Colon (tissue), 2 donors: ENCODE data around the gene CAMK2N2.

ENCODE experiments used
- FAIRE-seq: peaks from 2 replicates; lab custom pipeline; 2012; peaks lifted over from hg19 to GRCh38; lab: Jason Lieb, UNC
- donor health status: control.
- donor health status: control.

Gene CAMK2N2

DNA sequence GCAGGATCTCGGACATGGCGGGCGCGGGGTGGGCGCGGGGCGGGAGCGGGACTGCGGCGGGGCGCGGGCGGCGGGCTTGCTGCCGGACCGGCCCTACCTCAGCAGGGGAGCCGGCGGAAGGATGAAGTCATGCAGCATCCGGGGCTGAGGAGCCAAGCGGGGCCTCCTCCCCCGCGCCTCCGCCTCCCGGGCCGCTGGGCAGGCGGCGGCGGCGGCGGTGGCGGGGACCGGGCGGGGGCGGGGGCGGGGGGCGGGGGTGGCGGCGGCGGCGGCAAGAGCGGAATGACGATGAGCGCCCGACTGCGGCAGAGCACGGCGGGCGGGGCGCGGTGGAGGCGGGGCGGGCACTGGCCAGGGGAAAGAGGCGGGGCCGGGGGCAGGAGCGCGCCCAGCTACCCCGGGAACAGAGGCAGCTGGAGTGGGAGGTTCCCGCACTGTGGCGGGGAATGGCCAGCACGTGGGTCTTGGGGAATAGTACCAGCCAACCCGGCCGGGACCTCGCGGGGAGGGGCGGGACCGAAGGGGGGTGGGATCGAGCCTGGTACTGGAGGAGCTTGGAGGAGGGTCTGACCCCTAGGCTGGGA is at the start of gene CAMK2N2:
Gene CAMK2N2 (minus strand): TSS at position 284 of the 584 bp plus-strand sequence. CDS start 268 bp downstream, at position 16.
- no peak for FAIRE-seq

- FAIRE-seq, result no peak
Measured at GRCh38 chr3:184308744-184309143, 47.4 kb upstream of the CAMK2N2 start.

DNA sequence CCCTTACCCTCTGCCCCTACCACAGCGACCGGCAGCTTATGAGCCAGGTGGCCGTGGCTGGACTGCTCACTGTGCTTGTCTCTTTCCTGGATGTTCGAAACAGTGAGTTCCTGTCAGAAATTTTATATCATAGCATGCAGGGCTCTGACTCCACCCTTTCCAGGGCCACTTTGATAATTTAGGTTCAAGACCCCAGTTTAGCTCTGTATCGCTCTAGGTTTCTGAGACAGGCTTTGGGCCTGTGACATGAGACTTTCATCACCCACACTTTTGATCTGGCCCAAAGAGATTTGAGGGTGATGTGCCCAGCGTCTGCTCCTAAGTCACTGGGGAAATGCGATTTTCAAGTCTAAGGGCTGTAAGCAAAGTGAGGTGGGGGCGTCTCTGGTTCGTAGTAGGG is 46.6 kb upstream of the CAMK2N2 start:
- FAIRE-seq, result no peak

DNA sequence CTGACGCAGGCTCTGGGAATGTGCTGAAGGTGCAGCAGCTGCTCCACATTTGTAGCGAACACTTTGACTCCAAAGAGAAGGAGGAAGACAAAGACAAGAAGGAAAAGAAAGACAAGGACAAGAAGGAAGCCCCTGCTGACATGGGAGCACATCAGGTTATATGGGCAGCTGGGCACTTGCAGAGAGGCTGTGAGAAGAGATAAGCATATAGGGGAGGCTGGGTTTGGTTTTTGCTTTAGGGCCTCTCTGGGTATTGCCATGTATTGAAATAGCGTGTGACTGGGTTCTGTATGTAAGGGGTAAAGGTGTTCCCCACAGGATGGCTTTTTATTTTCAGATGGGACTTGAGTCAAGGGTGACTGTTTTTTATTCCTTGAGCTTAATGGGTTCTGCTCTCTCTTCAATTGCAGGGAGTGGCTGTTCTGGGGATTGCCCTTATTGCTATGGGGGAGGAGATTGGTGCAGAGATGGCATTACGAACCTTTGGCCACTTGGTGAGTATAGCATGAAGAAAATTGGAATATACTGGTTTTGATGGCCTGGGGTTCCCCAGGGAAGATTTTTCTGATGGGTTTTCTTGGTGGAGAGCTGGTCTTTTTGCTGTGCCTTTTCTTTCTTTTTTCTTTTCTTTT is 45.1 kb upstream of the CAMK2N2 start:
- FAIRE-seq, result no peak

- no peak for FAIRE-seq
Measured at GRCh38 chr3:184305577-184305976, 44.2 kb upstream of the CAMK2N2 start.

- no peak for FAIRE-seq
Measured at GRCh38 chr3:184300378-184300720, 39.0 kb upstream of the CAMK2N2 start.

GRCh38 chr3:184299488-184300377 is 38.4 kb upstream of the CAMK2N2 start:
- FAIRE-seq, result no peak

- no peak for FAIRE-seq
Measured at GRCh38 chr3:184298759-184299487, 37.6 kb upstream of the CAMK2N2 start, which contains the start of gene PSMD2. Gene PSMD2, plus strand, starts transcription at chr3:184299241. Its CDS starts 26 bp downstream, at chr3:184299267.

DNA sequence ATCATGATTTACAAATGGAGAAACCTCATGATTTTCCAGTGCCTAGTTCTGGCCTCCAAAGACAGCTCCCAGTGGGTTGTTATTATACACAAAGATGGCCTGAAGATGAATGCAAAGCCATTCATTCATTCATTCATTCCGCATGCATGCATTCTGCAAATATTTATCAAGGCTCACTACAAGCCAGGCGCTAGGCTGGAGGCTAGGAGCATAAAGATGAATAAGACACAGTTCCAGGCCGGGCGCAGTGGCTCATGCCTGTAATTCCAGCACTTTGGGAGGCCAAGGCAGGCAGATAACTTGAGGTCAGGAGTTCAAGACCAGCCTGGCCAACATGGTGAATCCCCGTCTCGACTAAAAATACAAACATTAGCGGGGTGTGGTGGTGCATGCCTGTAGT is 35.3 kb upstream of the CAMK2N2 start:
- no peak for FAIRE-seq

DNA sequence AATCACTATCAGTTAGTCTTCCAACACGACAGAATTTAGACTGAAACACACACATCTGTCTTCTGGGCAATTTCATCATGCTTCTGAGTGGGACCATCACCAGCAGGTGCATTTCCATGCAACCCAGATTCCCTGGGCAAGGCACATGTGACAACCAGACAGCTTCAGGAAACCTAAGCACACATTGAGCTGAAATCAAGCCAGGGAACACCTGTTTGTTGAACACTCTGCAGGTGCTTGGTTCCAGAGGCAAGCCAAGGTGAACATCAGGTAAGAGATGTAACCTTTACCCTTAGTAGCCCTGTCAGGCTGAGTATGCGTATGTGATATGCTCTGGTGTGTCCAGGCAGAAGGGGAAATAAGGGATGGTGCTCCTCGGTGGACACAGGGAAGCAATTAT is 34.4 kb upstream of the CAMK2N2 start:
- no peak for FAIRE-seq

- FAIRE-seq, result no peak
Measured at GRCh38 chr3:184291738-184292445, 30.5 kb upstream of the CAMK2N2 start.

- FAIRE-seq, result no peak
Measured at GRCh38 chr3:184291044-184291737, 29.8 kb upstream of the CAMK2N2 start.

GRCh38 chr3:184290331-184290730 is 29.0 kb upstream of the CAMK2N2 start:
- FAIRE-seq, result no peak

DNA sequence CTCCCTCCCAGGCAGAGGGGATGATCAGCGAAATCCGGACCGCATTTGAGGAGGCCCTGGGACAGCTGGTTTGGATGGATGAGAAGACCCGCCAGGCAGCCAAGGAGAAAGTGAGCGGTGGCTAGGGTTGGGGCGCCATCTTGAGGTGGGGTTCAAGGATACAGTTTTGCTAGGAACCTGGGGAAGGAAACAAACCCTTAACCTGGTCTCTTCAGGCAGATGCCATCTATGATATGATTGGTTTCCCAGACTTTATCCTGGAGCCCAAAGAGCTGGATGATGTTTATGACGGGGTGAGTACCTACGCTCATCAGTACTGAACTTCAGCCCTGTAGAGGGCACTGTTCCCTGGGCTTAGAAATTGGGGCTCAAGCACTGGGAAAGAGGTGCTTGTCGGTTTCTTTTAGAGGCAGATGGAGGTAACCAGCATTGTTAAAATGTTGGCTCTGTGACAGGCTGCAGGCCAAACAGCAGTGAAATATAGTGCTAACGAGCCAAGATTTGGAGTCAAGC is 28.1 kb upstream of the CAMK2N2 start:
- FAIRE-seq, result no peak

GRCh38 chr3:184284696-184285095 is 23.3 kb upstream of the CAMK2N2 start:
- no peak for FAIRE-seq

- no peak for FAIRE-seq
Measured at GRCh38 chr3:184283681-184284080, 22.3 kb upstream of the CAMK2N2 start.

DNA sequence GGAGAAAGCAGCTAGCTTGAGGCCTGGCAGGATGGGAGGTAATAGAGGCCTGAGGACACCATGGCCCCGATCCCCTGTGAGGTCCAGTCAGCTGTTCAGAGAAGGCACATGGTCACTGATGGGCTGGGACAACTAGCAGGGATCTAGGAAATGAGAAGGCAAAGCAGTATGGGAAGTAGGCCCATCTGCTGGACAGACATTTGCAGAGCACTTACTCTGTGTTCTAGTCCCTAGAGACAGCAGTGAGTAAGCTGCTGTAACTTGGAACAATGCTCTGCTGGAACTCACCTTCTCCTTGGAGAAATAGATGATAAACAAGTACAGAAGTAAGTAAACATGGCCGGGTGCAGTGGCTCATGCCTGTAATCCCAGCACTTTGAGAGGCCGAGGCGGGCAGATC is 21.6 kb upstream of the CAMK2N2 start:
- FAIRE-seq, result no peak

GRCh38 chr3:184277366-184277765 is 16.0 kb upstream of the CAMK2N2 start:
- no peak for FAIRE-seq

GRCh38 chr3:184275961-184276910 is 14.9 kb upstream of the CAMK2N2 start, which contains the start of gene ECE2:
Gene ECE2, plus strand, starts transcription at chr3:184276022. Its CDS starts 132 bp downstream, at chr3:184276154.
- FAIRE-seq, result no peak

DNA sequence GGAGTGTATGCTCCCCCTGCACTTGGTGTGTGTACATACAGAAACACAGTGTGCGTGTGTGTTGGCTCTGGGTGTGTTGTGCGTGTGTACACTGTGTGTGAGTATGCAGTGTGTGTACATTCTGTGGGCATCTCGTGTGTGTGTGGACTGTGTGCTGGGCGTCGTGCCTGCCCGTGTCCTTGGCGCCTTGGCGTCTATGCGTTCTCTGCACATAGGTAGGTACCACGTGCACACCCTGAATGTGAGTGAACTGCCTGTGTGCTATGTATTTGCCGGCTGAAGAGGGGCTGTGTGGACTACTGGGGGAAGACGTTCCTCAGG is 14.0 kb upstream of the CAMK2N2 start:
- FAIRE-seq, result no peak
